ENCODE data around the gene FAM13A.
"Not testable (repeated sequence)": the region's sequence is repeated elsewhere in the genome, so short reads cannot be mapped to it uniquely, and the experiment has no call there.

The FAM13A gene

GRCh38 chr4:89039730-89040338 lies 17.2 kb downstream of the FAM13A start:
- DNase-seq, result no peak

DNA sequence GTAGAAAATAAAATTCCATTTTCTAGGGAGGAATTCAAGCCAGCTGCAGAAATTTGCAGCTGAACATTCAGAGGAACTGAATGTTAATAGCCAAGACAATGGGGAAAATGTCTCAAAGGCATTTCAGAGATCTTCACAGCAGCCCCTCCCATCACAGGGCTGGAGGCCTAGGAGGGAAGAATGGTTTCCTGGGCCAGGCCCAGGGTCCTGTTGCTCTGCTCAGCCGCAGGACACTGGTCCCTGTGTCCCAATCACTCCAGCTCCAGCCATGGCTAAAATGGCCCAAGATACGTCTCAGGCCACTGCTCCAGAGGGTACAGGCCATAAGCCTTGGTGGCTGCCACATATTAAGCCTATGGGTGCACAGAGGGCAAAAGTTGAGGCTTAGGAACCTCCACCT lies 20.4 kb downstream of the FAM13A start:
- no peak for DNase-seq

DNA sequence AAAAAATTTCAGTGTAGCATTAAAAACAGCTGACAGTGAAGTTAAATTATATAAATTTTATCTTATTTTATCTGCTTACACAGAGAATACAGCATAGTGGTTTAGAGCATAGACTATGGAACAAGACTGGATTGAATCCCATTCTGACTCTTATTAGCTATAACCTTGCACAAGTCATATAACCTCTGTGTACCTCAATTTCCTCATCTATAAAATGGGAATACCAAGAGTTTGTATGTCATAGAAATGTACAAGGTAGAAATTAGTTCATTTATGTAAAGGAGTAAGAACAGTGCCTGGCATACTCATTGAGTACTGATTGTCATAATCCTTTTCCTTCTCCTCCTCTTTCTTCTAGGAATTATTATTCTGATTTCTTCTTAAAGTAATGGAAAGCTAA lies 25.7 kb downstream of the FAM13A start:
- no peak for DNase-seq

DNA sequence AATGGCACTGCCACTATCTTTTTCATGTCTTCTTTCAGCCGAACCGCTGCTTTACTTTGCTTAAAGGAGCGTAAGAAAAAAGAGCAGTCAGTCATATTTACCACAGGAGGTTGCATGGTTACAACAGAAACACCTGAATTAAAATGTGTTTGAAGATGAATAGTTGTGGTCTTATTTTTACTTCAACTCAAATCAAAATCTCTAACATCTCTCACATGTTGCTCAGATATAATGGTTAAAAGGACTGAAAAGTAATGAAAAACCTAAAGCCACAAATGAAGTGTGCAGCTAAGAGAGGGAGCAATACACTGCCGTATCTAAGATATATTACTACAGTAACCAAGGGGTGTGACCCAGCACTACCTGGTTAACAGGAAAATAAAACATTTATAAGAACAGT lies 27.4 kb downstream of the FAM13A start:
- no peak for DNase-seq

GRCh38 chr4:89026542-89026941 lies 30.4 kb downstream of the FAM13A start:
- no peak for DNase-seq

DNA sequence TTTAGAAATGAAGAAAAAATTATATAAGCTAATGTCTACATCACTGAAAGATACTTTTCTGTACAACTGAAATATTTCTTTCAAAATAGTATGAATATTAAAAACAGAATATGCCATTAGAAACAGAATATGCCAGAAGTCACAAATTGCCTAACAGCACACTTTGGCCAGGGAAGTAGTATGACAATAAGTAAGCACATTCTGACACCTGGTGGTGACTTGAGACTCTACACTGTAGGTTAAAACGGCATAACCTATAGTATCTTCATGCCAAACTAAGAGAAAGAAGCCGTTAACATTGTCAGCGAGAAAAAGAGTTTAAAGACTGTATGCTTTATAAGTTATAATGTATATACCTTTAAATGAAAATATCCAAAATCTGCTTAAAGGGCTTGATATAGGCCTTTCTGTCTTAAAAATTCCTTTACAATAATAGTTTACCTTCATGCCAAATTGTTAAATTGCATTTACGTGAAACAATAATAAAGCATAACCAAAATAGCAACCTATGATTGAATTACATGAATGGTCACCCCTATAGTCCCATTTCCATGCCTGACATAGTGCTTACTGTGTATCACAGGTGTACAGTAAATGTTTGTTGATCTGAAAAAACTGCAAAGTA lies 32.8 kb downstream of the FAM13A start:
- peak; percentile 89 for DNase-seq

DNA sequence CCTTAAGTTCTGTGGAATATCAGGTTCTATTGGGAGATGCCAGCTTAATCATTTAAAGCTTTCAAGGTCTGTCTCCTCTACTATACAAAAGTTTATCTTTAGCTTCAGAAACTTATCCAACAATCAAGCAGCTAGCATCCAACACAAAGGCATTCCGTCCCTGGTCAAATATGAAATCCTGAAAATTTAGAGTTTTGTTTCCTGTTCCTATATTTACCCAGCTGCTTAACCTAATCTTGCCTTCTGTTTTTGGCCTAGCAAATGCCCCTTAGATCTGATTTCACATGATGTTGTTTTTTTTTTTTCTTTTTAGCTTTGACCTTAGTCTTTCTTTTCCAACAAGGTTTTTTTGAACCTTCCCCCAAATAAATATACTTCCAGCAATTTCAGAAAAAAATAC lies 33.8 kb downstream of the FAM13A start:
- no peak for DNase-seq

DNA sequence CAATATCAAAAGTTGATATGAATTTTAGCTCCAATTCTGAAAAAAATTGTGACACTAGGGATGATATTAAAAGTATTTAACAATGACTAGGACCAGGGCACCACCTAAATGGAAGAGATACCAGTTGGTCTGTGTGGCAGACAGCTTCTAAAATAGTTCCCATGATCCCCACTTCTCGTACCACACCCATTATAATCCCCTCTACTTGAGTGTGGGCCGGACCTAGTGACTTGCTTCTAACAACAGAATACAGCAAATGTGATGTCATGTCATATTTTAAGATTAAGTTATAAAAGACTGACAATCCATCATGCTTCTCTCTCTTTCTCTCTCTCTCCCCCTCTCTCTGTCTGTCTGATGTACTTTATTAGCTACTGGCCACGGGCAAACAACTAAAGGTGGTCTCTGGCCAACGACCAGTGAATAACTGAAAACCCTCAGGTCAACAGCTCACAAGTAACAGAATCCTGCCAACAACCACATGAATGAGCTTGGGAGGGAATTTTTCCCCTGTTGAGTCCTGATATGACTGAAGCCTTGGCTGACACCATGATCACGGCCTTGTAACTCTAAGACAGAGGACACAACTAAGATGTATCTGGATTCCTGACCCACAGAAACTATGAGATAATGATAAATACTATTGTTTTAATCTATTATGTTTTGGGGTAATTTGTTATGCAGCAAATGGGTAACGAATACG lies 34.4 kb downstream of the FAM13A start:
- DNase-seq, result no peak

DNA sequence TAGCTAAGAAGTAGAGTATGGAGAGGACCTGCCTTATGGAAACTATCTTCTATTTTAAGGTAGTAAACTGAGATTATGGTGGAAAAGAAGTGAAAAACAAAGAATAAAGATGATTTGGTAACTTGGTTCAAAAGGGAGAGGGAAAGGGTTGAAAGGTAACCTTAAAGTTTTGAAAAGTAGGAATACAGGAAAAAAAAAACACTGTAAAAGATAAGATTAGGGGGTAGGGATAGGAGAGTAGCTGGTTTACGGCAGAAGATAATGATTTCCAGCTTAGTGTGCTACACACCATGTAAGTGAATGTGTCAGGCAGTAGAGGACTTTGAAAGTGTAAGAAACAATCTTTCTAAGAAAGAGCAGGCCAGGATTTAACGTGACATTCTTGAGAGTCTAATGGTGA lies 35.3 kb downstream of the FAM13A start:
- DNase-seq, result no peak

- DNase-seq, result no peak
These were observed 35.9 kb downstream of the FAM13A start for GRCh38 chr4:89021062-89021461.

- DNase-seq, result not testable (repeated sequence)
These were observed 42.1 kb downstream of the FAM13A start for GRCh38 chr4:89014897-89015296.

DNA sequence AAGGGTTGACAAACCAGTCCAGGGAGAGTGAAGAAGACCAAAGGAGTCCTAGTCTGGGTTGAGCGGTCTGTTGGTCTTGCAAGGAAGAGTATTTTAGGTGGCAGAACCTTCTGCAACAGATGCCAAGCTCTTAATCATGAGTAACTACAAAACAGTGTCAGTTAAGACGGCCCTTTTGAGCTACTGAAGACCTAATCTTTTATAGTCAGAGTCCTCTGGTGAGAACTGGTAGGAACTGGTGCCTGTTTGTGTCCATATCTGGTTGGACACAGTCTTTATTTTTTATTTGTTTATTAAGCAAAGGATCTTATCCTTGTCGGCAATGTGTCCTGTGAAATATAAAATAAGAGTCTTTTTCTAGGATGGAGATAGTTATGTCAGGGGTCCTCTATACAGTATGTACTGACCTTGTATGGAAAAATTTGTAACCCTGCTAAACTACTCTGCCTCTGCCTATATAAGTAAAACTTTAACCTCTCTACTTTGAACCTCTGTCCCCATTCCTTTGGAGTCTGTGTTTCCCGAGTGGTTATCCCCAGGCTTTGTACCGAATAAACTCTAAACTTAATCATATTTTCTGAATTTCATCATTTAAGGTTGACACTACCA lies 47.1 kb downstream of the FAM13A start:
- DNase-seq, result no peak

GRCh38 chr4:89009115-89009514 lies 47.9 kb downstream of the FAM13A start:
- peak; percentile 8 for DNase-seq

- DNase-seq, result no peak
These were observed 48.8 kb downstream of the FAM13A start for GRCh38 chr4:89008166-89008565.

- no peak for DNase-seq
These were observed 49.5 kb downstream of the FAM13A start for GRCh38 chr4:89007338-89007939.

- DNase-seq, result no peak
These were observed 50.7 kb downstream of the FAM13A start for GRCh38 chr4:89006307-89006706.

GRCh38 chr4:89005066-89005465 lies 51.9 kb downstream of the FAM13A start:
- not testable (repeated sequence) for DNase-seq

- DNase-seq, result no peak
These were observed 55.1 kb downstream of the FAM13A start for GRCh38 chr4:89001647-89002445.

GRCh38 chr4:89000844-89001360 lies 56.1 kb downstream of the FAM13A start:
- DNase-seq, result peak; percentile 59

DNA sequence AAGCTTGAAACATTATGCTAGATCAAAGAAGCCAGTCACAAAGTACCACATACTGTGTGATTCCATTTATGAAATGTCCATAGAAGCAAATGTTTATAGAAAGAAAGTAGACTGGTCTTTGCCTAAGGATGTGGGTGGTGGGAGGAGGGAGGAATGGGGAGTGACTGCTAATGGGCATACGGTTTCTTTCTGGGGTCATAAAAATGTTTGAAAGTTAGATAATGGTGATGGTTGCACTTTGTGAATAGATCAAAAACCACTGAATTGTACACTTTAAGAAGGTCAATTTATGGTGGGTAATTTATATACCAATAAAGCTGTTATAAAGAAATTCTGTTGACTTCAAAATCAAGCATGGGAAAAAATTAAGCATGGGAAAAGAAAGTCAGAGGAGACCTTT lies 56.6 kb downstream of the FAM13A start:
- DNase-seq, result no peak

- no peak for DNase-seq
These were observed 57.5 kb downstream of the FAM13A start for GRCh38 chr4:88999392-88999930.

GRCh38 chr4:88998891-88999290 lies 58.1 kb downstream of the FAM13A start:
- DNase-seq, result no peak
